H1 (cell line): ENCODE results near the gene PUSL1. TPM values are rescaled to one million over a fixed set of nuclear protein-coding genes. Genes with fewer than 3 reads are reported as not detected.
A peak's percentile ranks its signal among the peaks of the same experiment; 100 is the strongest.

Experiments
- CTCF ChIA-PET: fragments of 300-600 bp; sonication (Branson Sonifier 250); formaldehyde crosslinking; loops from one replicate; lab custom pipeline; 2021; ENCODE audit not compliant: partially characterized antibody; lab: Charles Lee
- POLR2A ChIA-PET: fragments of 300-600 bp; sonication (Branson Sonifier 250); formaldehyde crosslinking; loops from one replicate; lab custom pipeline; 2021; ENCODE audit warnings: inconsistent platforms; ENCODE audit not compliant: partially characterized antibody; lab: Charles Lee
- DNase-seq, 2 experiments: peaks; one replicate each; pipeline versions ENCODE4 v3.0.0 to v3.0.0-alpha.2; 2010 to 2022; ENCODE audit warnings: low spot score in 2 of 2, low read depth in 1 of 2, mixed read lengths in 1 of 2
- FAIRE-seq: peaks from 2 replicates; lab custom pipeline; 2011; peaks lifted over from hg19 to GRCh38; lab: Jason Lieb, UNC
- H2AFZ ChIP-seq: 2 replicates; pipeline ENCODE4 v1.8.1; 2012; ENCODE audit warnings: low read length, inconsistent platforms
- H2AK5ac ChIP-seq: 2 replicates; pipeline ENCODE4 v1.6.1; 2013; ENCODE audit warnings: low read depth, low read length
- H2BK120ac ChIP-seq: replicated peaks from 2 replicates; pipeline ENCODE3; 2013; ENCODE audit warnings: low read depth, low read length, inconsistent platforms
- H2BK12ac ChIP-seq: 2 replicates; pipeline ENCODE4 v1.6.1; 2013; ENCODE audit warnings: low read depth, low read length
- H2BK15ac ChIP-seq: 2 replicates; pipeline ENCODE4 v1.6.1; 2013; ENCODE audit warnings: low read length
- H2BK20ac ChIP-seq: 2 replicates; pipeline ENCODE4 v1.6.1; 2013; ENCODE audit warnings: low read length
- H2BK5ac ChIP-seq: 2 replicates; pipeline ENCODE4 v1.6.1; 2013; ENCODE audit warnings: low read depth, low read length
- H3K14ac ChIP-seq: 2 replicates; pipeline ENCODE4 v1.6.1; 2013; ENCODE audit warnings: inconsistent platforms; ENCODE audit not compliant: insufficient read length
- H3K18ac ChIP-seq: 2 replicates; pipeline ENCODE4 v1.6.1; 2013; ENCODE audit warnings: low read length; ENCODE audit errors: extremely low read depth
- H3K23ac ChIP-seq: 2 replicates; pipeline ENCODE4 v1.6.1; 2013; ENCODE audit warnings: inconsistent platforms; ENCODE audit not compliant: insufficient read length
- H3K23me2 ChIP-seq: 2 replicates; pipeline ENCODE4 v1.6.1; 2013; ENCODE audit warnings: low read depth, low read length
- H3K27ac ChIP-seq: 2 replicates; pipeline ENCODE4 v1.6.1; 2011; ENCODE audit warnings: low read depth, low read length, inconsistent platforms
- H3K27me3 ChIP-seq, 4 experiments: replicated peaks in 1 of 4; 1 replicate in 1 of 4; 2 replicates in 3 of 4; pipeline versions ENCODE4 v1.6.1 to v1.8.1; 2011 to 2013; ENCODE audit warnings: low read length in 3 of 4, mild to moderate bottlenecking in 3 of 4, inconsistent platforms in 2 of 4, mixed read lengths in 2 of 4, moderate library complexity in 1 of 4; ENCODE audit not compliant: control insufficient read depth in 3 of 4, insufficient read depth in 3 of 4; ENCODE audit errors: extremely low read depth in 1 of 4
- H3K36me3 ChIP-seq, 4 experiments: 2 replicates each; pipeline versions ENCODE4 v1.6.1 to v1.8.1; 2011 to 2013; ENCODE audit warnings: mild to moderate bottlenecking in 4 of 4, low read length in 3 of 4, moderate library complexity in 2 of 4, control low read depth in 1 of 4, inconsistent platforms in 1 of 4; ENCODE audit not compliant: insufficient read depth in 4 of 4, control insufficient read depth in 2 of 4
- H3K4ac ChIP-seq: replicated peaks from 2 replicates; pipeline ENCODE3; 2013; ENCODE audit warnings: low read length, low read depth, mixed read lengths, inconsistent platforms; ENCODE audit not compliant: insufficient read length
- H3K4me1 ChIP-seq, 4 experiments: replicated peaks in 1 of 4; 1 replicate in 1 of 4; 2 replicates in 3 of 4; pipeline versions ENCODE4 v1.6.1 to v1.8.1; 2011 to 2013; ENCODE audit warnings: low read length in 3 of 4, inconsistent platforms in 2 of 4, mixed read lengths in 1 of 4; ENCODE audit not compliant: insufficient read depth in 4 of 4, control insufficient read depth in 3 of 4
- H3K4me2 ChIP-seq, 2 experiments: 2 replicates each; pipeline versions ENCODE4 v1.6.1 to v1.8.1; 2011 to 2013; ENCODE audit warnings: low read depth in 2 of 2, low read length in 2 of 2, control low read depth in 1 of 2, inconsistent platforms in 1 of 2, mild to moderate bottlenecking in 1 of 2; ENCODE audit not compliant: insufficient read depth in 1 of 2
- H3K4me3 ChIP-seq, 4 experiments: fragments of 200-600, 300-600 bp in 1 of 4; sonication (generic), shearing (Covaris generic), sonication (Bioruptor Twin) in 1 of 4; 2 replicates each; pipeline versions ENCODE4 v1.5.1 to v1.8.1; 2011 to 2016; ENCODE audit warnings: low read length in 4 of 4, low read depth in 3 of 4, control low read depth in 2 of 4, inconsistent platforms in 2 of 4, mild to moderate bottlenecking in 2 of 4, mixed read lengths in 1 of 4, moderate library complexity in 1 of 4; ENCODE audit not compliant: insufficient read depth in 2 of 4; ENCODE audit errors: extremely low read depth in 1 of 4
- H3K56ac ChIP-seq: replicated peaks from 2 replicates; pipeline ENCODE3; 2013; ENCODE audit warnings: low read depth, mild to moderate bottlenecking, mixed read lengths, low read length, inconsistent platforms; ENCODE audit not compliant: insufficient read length
- H3K79me1 ChIP-seq: 2 replicates; pipeline ENCODE4 v1.6.1; 2013; ENCODE audit warnings: low read depth, low read length, control low read depth
- H3K79me2 ChIP-seq, 2 experiments: 2 replicates each; pipeline versions ENCODE4 v1.6.1 to v1.8.1; 2012 to 2013; ENCODE audit warnings: low read length in 2 of 2, mild to moderate bottlenecking in 2 of 2, inconsistent platforms in 1 of 2; ENCODE audit not compliant: insufficient read depth in 2 of 2, control insufficient read depth in 1 of 2
- H3K9ac ChIP-seq, 4 experiments: replicated peaks in 1 of 4; 1 replicate in 1 of 4; 2 replicates in 3 of 4; pipeline versions ENCODE4 v1.6.1 to v1.8.1; 2011 to 2013; ENCODE audit warnings: low read depth in 3 of 4, low read length in 3 of 4, control low read depth in 2 of 4, mild to moderate bottlenecking in 2 of 4, moderate library complexity in 2 of 4, inconsistent platforms in 1 of 4; ENCODE audit errors: extremely low read depth in 1 of 4
- H3K9me3 ChIP-seq, 2 experiments: 2 replicates each; pipeline versions ENCODE4 v1.6.1 to v1.8.1; 2012 to 2013; ENCODE audit warnings: mild to moderate bottlenecking in 2 of 2, moderate library complexity in 2 of 2, control low read depth in 1 of 2, inconsistent platforms in 1 of 2, low read depth in 1 of 2, low read length in 1 of 2, mixed read lengths in 1 of 2; ENCODE audit not compliant: insufficient read depth in 2 of 2
- H4K20me1 ChIP-seq, 2 experiments: replicated peaks in 1 of 2; 2 replicates each; pipeline versions ENCODE3 to v1.8.1; 2011 to 2013; ENCODE audit warnings: inconsistent platforms in 2 of 2, low read length in 2 of 2, mild to moderate bottlenecking in 1 of 2; ENCODE audit not compliant: insufficient read depth in 2 of 2, control insufficient read depth in 1 of 2
- H4K5ac ChIP-seq: 2 replicates; pipeline ENCODE4 v1.6.1; 2013; ENCODE audit warnings: low read length, low read depth, mixed read lengths, inconsistent platforms; ENCODE audit not compliant: insufficient read length
- H4K8ac ChIP-seq: 2 replicates; pipeline ENCODE4 v1.8.0; 2013; ENCODE audit warnings: mild to moderate bottlenecking, moderate library complexity, low read length, inconsistent platforms; ENCODE audit not compliant: insufficient read depth; ENCODE audit errors: extremely low read depth
- H4K91ac ChIP-seq: replicated peaks from 2 replicates; pipeline ENCODE3; 2013; ENCODE audit warnings: low read length, mixed read lengths, inconsistent platforms; ENCODE audit not compliant: insufficient read length
- MAFK ChIP-seq: IDR thresholded peaks from 2 replicates; pipeline ENCODE4 v1.6.1; 2012; ENCODE audit warnings: low read depth, mild to moderate bottlenecking, improper control_type of control experiment, low read length
- POLR2AphosphoS5 ChIP-seq: IDR thresholded peaks from 2 replicates; pipeline ENCODE4 v1.6.1; 2011; ENCODE audit warnings: low read depth, low read length
- RAD21 ChIP-seq, 2 experiments: IDR thresholded peaks in 1 of 2; conservative IDR thresholded peaks in 1 of 2; 2 replicates each; pipeline ENCODE4 v1.6.1; 2011; ENCODE audit warnings: low read depth in 2 of 2, low read length in 2 of 2, improper control_type of control experiment in 1 of 2, inconsistent platforms in 1 of 2, mild to moderate bottlenecking in 1 of 2, moderate library complexity in 1 of 2
- SP4 ChIP-seq: IDR thresholded peaks from 2 replicates; pipeline ENCODE4 v1.6.1; 2012; ENCODE audit warnings: low read length, inconsistent platforms
- WGBS, 2 experiments: shearing (Covaris generic) in 1 of 2; methylation state at CpG; one replicate each; pipeline versions ENCODE4 v1.1.6 to v1.1.7; 2013 to 2015; ENCODE audit warnings: low lambda C conversion rate in 2 of 2, mixed read lengths in 2 of 2, inconsistent platforms in 1 of 2, low coverage in 1 of 2, missing lambda C conversion rate in 1 of 2; ENCODE audit not compliant: insufficient replicate concordance in 2 of 2, insufficient coverage in 1 of 2, insufficient read length in 1 of 2; ENCODE audit errors: extremely low coverage in 1 of 2, missing lambda C conversion rate in 1 of 2; 5-methylcytosine and 5-hydroxymethylcytosine counted together
- polyA plus RNA-seq, 7 experiments: library from polyadenylated mRNA; depleted of rRNA in 3 of 7; stranded (reverse) in 5 of 7; unstranded in 2 of 7; fragments of >200 nt in 5 of 7; fragments of 200-250 nt in 2 of 7; gene quantifications; 1 replicate in 5 of 7; 2 replicates in 1 of 7; 4 replicates in 1 of 7; pipeline versions ENCODE4 v1.2.1 to v1.2.3, GENCODE V29; 2011 to 2013; ENCODE audit warnings: missing spikeins in 2 of 7, mixed read lengths in 2 of 7
- total RNA-seq: library from RNA; stranded (reverse); fragmentation: NEBNext Ultra II Directional; extraction: Animal tissue kit (Norgen Biotek cat#: 25700); gene quantifications from 2 replicates; pipeline ENCODE4 v1.2.1, GENCODE V29; 2021
- TF ChIP-seq, protein P1 (sequence below): IDR thresholded peaks from 2 replicates; pipeline ENCODE4 v1.6.1; 2012; ENCODE audit warnings: inconsistent platforms

PUSL1 gene
- total and polyA plus RNA-seq, 2 of the 8 experiments (the other 6 are each of a cell fraction or from before 2014, with no cell fraction given): 38.8 to 87.4 TPM

GRCh38 chr1:1264868-1265272 lies 43.5 kb upstream of the PUSL1 start:
- Histone ChIP-seq H4K91ac (no peak overlapping the region), H2BK20ac (no peak overlapping the region), H3K9me3 (no peaks in the 10 kb centered on the region), H3K4me2 (no peak overlapping the region), H3K14ac (no peak overlapping the region), H3K27ac (no peak overlapping the region), H3K9ac (no peak overlapping the region), H3K23me2 (no peaks in the 10 kb centered on the region), H2BK5ac (no peak overlapping the region), H4K20me1 (peaks cover 9 to 35% of the 10 kb centered on the region in 2 experiments), H2BK15ac (no peak overlapping the region), H4K5ac (no peak overlapping the region), H4K8ac (no peak overlapping the region), H2AK5ac (no peak overlapping the region), H3K79me2 (peaks cover 0 to 16% of the 10 kb centered on the region in 2 experiments; a peak in 2 of 4 replicates), H3K4ac (no peak overlapping the region), H2BK120ac (no peak overlapping the region), H3K27me3 (no peaks in the 10 kb centered on the region), H2BK12ac (no peak overlapping the region), H3K56ac (no peak overlapping the region), H2AFZ (no peak overlapping the region), H3K4me1 (no peaks in the 10 kb centered on the region), H3K23ac (no peak overlapping the region), H3K4me3 (no peak overlapping the region), H3K36me3 (peaks cover 16 to 34% (median 21%) of the 10 kb centered on the region in 4 experiments), H3K18ac (no peak overlapping the region), H3K79me1 (peaks cover 17% of the 10 kb centered on the region)
- FAIRE-seq (no peak), DNase-seq (peak in 1 of 2 experiments; percentile 84)
- 83% methylated on average over 10 of the region's 10 CpGs; no CpG with 5 or more reads in 1 of the 2 experiments for WGBS, 2 experiments
- ChIA-PET CTCF (interaction anchor here (0.6 to 2.7 kb wide), 11 partner anchors 10 to 194 kb away, joined by 3 to 11 read pairs (median 4); no protein-coding TSS in a partner anchor), POLR2A (interaction anchor here (1.5 kb wide), 1 partner anchor 73 kb away, joined by 3 read pairs; no protein-coding TSS in a partner anchor)
- TF ChIP-seq POLR2AphosphoS5 (no peak), SP4 (no peak), RAD21 (IDR thresholded peaks at IDR 0.05 in 1 of 2, conservative IDR thresholded peaks at IDR 0.05 in 1 of 2; ENCODE audit: low read depth in 2 of 2, low read length in 2 of 2) (peak; percentile 70 to 72), MAFK (no peak)
- TF ChIP-seq, protein P1, sequence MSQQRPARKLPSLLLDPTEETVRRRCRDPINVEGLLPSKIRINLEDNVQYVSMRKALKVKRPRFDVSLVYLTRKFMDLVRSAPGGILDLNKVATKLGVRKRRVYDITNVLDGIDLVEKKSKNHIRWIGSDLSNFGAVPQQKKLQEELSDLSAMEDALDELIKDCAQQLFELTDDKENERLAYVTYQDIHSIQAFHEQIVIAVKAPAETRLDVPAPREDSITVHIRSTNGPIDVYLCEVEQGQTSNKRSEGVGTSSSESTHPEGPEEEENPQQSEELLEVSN: no peak
